Peyer's patch (tissue), 4 donors: ENCODE data around the gene TNFSF4.

Source experiments
- POLR2A ChIP-seq, 2 donors: fragments of 450-650 bp; IDR thresholded peaks; one replicate each; pipeline ENCODE4 v1.5.1; 2017; ENCODE audit warnings: antibody characterized with exemption in 2 of 2, mild to moderate bottlenecking in 2 of 2, moderate library complexity in 2 of 2
- TF ChIP-seq, protein P1 (sequence below), 6 experiments: fragments of 450-650 bp in 4 of 6; fragments of 200-600 bp in 2 of 6; sonication (generic) in 1 of 6; IDR thresholded peaks; one replicate each; pipeline ENCODE4 v1.5.1; 2017 to 2019; ENCODE audit warnings: antibody characterized with exemption in 6 of 6, mild to moderate bottlenecking in 3 of 6, moderate library complexity in 1 of 6

DNA sequence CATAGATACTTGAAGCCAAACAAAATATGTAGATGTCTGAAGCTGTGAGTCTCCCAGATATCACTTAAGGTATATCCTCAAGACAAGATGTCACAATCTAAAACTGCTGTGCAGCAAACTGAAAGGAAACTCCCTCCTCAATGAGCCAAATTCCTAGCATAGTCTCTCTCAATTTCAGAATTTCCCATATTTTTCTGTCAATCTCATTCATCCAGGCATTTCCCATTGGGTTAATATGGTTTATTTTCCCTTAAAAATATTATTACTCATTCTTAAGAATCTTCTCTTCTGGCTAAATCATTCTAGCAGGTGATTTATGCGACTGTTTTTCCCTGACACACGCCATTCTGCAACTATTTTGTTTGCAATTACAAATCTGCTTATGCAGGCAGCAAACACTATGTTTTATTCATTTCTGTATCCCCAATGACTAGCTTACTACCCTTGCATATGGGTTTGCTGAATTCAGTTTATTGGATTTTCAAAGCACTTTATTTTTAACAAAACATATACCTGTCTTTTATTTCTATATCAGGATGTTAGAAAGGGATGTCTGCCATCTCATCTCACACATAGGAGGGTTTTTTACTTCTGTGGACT lies 69.9 kb downstream of the TNFSF4 start:
- TF ChIP-seq, protein P1, sequence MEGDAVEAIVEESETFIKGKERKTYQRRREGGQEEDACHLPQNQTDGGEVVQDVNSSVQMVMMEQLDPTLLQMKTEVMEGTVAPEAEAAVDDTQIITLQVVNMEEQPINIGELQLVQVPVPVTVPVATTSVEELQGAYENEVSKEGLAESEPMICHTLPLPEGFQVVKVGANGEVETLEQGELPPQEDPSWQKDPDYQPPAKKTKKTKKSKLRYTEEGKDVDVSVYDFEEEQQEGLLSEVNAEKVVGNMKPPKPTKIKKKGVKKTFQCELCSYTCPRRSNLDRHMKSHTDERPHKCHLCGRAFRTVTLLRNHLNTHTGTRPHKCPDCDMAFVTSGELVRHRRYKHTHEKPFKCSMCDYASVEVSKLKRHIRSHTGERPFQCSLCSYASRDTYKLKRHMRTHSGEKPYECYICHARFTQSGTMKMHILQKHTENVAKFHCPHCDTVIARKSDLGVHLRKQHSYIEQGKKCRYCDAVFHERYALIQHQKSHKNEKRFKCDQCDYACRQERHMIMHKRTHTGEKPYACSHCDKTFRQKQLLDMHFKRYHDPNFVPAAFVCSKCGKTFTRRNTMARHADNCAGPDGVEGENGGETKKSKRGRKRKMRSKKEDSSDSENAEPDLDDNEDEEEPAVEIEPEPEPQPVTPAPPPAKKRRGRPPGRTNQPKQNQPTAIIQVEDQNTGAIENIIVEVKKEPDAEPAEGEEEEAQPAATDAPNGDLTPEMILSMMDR (IDR thresholded peaks at IDR 0.05): no peak
- no peak for TF ChIP-seq POLR2A (IDR thresholded peaks at IDR 0.05)
